Stimulated activated CD4-positive, alpha-beta T cell treated with anti-CD3 and anti-CD28 coated beads, Interleukin-4, amount 100 ng/mL, for 48 hours (primary cell): ENCODE results near the gene UQCR11.

Experiments used
- DNase-seq, 2 donors: peaks; one replicate each; pipeline ENCODE4 v3.0.0-alpha.2; 2020; ENCODE audit warnings: low read depth in 2 of 2

The UQCR11 gene

DNA sequence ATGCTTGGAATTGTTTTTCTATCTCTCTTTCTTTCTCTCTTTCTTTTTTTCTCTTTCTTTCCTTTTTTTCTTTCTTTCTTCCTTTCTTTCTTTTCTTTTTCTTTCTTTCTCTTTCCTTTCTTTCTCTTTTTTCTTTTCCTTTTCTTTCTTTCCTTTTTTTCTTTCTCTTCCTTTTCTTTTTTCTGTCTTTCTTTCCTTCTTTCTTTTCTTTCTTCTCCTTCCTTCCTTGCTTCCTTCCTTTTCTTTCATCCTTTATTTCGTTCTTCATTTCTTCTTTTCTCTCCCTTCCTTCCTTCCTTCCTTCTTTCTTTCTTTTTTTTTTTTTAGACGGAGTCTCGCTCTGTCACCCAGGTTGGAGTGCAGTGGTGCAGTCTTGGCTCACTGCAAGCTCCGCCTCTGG, 35.3 kb downstream of the UQCR11 start:
- DNase-seq = no peak

DNA sequence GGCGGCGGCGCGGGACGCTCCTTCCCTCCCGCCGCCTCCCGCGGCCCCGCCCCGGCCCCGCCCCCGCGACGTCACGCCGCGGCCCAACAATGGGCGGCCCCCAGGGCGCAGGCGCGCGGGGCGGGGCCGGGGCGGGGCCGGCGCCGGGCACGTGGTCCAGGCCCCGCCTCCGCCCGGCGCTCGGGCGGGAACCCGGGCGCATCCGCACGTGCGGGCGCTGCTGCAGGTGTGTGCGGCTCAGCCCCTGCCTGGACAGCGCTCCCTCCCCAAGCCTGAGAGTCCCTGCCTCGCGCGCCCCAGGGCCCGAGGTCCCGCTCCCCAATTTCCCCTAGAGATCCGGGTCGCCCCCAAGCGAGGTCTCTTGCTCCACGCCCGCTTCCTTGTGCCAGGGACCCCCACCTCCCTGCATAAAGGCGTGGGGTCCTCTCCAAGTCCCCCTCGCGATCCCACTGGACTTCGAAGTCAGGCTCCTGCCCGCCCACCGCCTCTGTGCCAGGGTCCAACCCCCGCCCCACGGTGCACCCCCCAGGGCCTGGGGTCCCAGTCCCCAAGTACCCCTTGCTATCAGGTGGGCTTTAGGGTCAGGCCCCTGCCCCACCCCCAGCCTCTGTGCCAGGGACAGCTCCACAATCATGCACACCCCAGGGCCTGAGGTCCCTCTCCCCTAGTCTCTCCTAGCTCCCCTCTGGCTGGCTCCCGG, 36.8 kb downstream of the UQCR11 start, which contains the start of gene MEX3D:
TSS of gene MEX3D (minus strand) at position 6 of the 700 bp plus-strand sequence. CDS start 267 bp downstream, outside the sequence.
- peak; percentile 72 to 77 for DNase-seq

DNA sequence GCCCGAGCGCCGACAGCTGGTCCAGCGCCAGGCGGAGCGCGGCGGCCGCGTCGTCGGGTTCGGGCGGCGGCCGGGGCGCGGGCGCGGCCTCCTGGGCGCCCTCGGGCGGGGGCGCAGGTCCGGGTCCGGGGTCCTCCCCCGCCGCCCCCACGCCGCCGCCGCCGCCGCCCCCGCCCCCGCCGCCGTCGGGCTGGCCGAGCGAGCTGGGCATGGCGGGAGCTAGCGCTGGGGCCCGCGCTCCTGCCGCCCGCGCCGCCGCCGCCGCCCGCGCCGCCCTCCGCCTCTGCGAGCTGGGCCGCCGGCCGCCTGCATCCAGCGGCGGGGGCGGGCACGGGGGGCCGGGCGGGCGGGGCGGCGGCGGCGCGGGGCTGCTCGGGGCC, 37.4 kb downstream of the UQCR11 start:
- no peak for DNase-seq

DNA sequence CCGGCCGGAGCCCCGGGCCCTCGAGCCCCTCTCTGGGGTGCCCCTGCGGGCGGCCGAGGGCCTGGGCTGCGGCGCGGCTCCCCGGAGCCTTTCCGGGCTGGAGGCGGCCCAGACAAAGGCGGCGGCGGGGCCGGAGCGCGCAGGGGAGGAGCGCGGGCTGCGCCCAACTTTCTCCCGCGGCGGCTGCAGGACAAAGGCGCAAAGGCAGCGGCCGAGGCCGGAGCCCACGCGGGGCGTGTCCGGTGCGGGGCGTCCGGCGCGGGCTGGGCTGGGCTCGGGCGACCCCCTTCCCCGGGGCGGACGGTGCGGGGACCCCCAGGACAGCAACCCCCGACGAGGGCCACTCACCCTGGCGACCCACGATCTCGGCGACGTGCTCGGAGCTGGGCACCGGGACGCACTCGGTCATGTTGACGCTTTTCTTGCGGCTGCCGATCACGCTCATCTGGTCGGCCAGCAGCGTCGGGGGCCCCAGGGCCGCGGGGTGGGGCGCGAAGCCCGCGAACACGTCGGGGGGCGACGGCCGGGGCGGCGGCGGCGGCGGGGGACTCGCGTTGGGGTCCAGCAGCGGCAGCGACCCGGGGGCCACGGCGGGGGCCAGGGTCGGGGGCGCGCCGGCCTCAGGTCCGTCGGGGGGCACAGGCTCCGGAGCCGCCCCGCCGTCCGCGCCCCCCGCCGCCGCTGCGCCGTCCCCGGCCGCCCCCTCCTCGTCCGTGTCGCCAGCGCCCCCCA, 38.0 kb downstream of the UQCR11 start:
- DNase-seq = no peak

DNA sequence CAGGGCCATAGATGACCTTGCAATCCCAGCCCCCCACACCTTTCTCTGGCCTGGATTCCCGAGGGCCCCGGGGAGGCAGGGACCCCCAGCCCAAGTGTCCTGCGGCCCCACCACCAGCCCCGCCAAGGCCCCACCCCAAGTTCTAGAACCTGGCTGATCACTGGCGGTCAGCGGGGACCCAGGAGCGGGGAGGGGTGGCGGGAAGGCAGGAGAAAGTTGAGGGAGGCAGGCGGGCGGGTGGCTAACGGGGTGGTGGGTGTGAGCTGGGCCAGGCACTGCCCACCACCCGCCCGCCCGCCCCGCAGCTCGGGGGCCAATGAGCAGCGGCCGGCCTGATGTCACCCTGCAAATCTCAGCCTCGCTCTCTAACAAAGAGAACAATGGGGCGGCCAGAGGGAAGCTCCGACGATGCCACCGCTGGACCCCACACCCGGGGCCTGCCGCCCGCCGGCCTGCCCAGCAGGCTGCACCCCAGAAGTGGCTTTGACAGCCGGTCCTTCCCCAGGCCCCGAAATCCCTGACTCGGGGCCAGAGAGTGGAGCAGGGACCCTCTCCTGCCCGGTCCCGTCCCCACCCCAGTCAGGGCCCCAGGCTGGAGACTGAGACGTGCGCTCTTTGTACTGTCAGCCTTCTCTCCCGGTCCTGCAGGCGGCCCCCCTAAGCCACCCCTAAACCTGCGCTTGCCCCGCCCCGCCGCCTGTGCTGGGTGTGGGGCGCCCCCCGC, 38.7 kb downstream of the UQCR11 start:
- no peak for DNase-seq

DNA sequence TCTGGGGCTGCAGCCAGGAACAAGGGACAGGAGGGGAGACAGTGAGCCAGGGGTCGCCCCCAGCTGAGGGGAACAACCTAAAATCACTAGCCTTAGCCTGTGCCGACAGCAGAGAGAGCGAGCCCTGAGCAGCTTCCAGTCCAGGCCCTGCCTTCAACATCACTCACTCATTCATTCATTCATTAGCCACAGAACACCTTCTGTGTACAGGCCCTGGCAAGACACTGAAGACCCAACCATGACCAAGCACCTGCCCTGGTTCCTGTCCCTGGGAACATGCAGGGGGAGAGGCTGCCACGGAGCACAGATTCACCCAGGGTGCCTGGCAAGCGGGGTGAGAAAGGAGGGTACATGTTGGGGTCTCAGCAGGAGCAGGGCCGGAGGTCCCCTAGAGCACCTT, 42.0 kb downstream of the UQCR11 start:
- DNase-seq = no peak

DNA sequence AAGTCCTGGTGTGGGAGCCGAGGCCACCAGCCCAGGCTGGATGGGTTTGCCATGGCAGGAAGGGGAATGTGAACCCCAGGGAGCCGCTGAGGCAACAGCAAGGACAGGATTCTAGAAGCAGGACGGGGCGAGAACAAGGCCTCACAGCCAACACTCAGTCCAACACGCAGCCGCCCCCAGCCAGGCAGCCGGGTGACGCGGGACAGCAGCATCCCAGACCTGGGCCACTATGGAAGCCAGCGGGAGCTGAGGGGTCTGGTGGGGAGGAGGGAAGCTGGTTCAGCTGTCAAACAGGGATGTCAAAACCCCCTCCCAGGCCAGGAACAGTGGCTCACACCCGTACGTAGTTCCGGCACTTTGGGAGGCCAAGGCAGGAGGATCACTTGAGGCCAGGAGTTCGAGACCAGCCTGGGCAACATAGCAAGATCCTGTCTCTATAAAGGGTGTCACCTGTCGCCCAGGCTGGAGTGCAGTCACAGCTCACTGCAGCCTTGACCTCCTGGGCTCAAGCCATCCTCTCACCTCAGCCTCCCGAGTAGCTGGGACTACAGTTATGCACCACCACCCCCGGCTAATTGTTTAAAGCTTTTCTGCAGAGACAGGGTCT, 43.9 kb downstream of the UQCR11 start:
- DNase-seq = no peak

DNA sequence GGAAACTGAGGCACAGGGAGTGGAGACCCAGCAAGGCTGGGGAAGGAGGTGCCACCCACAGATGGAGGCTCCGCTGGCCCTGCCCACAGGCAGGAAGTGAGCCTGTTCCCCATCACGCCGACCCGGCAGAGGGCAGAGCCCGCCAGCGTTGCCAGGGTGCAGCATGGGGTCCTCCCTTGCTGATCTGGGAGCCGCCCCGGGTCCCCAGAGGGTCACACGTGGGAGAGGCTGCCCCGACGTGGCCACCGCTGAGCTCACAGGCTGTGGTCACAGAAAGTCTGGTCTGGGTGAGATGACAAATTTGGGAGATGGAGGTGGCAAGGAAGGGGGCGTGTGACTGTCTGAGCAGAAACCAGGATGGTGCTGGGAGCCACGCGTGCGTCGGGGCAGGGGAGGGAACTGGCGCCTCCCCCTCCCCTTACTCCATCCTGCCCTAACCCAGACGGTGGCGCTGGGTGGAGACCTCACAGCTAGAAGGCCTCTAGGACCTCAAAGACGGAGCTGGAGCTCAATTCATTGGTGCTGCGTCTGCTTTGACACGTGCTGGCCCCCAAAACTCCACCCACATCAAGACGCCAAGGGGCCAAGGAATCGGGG, 44.9 kb downstream of the UQCR11 start:
- DNase-seq = no peak

DNA sequence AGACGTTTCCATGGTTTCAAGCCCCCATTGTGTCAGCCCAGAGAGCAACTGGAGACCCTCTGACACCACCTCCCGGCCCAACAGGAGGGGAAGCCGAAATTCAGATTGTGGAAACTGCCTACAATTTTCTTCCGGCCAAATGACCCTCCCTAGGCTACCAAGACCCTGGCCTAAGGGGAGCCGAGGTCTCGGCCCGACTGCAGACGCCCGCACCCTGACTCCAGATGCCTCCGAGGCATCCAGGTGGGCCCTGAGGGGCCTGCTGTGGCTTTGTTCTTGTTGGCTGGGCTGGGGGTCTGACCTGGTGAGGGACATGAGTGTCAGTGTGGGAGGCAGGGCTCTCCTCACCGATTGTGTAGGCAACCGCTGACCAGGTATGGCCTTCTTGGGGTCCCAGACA, 46.7 kb downstream of the UQCR11 start:
- DNase-seq = no peak

DNA sequence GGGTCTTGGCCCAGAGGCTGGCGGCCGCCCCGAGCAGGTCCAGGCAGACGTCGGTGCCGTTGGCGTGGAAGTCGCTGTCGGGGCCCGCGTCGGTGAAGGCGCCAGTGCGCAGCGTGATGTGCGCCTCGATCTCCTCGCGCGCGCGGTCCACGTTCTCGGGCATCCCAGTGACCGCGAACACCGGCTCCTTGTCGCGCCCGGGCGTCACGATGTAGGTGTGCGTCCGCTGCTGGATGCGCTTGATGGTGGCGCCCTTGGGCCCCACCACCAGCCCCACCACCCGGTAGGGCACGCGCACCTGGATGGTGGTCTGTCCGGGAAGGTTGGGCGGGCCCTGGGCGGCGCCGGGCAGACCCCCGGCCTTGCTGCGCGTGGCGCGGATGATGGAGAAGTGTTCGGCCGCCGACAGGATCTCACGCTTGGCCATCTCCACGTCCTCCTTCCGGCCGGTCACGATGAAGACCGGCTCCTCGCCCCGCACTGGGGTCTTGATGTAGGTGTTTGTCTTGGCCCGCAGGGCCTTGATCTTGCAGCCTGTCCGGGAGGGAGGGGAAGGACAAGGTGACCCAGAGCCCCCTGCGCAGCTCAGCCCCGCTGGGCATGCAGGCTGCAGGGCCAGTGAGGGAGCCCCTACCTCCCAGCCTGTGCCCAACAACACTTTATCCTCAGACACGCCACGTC, 48.7 kb downstream of the UQCR11 start:
- no peak for DNase-seq

DNA sequence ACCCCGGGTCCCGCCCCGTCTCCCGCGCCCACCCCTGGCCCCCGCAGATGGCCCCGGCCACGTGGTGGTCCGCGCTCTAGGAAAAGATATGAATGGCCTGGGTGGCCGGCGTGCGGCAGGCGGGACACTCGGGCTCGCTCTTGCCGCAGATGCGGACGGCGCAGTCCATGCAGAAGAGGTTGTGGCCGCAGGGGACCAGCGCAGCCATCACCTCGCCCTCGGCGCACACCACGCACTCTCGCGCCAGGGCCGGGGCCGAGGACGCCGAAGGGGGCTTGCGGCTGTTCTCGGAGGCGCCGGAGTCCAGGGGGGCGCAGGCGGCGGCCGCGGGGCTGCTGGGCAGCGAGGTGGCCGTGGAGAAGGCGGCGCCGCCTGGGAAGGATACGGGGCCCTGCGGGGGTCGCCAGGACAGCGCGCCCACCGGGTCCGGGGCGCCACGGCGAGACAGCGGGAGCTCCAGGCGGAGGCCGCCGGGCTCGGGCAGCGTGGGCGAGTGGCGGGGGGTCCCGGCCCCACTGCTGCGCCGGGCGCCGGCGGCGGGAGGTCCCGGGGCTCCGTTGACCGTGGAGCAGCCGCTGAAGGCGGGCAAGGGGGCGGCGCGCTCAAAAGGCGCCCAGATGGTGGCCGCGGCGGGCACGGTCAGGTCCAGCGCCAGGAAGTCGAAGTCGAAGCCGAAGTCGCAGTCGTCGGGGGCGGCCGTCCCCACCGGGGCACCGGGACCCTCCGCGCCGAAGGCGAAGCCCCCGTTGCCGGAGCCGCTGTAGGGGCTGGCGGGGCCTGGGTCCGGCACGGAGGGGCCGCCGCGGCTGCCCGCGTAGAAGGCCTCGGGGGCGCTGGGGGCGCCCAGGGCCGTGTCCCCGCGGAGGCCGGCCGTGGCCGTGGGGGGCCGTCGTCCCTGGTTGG, 49.5 kb downstream of the UQCR11 start:
- no peak for DNase-seq

DNA sequence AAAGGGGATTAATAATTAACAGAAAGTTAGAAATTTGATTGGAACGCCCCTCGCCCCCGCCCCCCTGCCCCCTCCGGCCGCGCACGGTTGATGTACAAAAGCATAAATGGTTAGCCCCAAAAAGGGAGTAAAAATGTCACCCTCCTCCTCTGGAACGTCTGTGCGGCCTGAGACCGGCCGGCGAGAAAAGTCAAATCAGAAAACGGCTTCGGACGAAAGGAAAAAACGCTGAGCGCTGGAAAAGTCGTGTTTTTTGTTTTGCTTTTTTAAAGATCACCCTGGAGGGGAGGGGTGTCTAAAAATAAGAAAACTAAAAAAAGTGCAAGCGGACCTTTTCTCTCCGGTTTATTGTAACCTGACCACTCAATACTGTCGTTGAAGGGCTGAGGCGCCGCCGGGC, 50.3 kb downstream of the UQCR11 start:
- DNase-seq = no peak

DNA sequence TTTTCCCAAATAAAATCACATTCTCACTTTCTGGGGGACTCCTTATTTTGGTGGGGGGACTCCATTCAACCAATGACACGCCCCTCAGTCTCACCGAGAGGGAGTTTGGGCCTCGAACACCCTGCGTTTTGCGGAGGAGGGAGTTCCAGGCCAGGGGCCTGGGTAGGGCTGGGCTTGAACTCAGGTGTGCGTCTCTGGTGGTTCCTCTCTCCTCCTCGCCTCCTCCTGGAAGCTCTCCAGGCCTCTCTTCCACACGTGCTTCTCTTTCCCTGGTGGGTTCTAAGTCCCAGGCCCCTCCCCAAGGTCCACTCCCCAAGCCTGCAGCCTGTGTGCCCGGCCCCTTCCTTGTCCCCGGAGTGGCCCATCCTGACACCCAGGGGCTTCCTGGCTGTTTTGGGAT, 51.8 kb downstream of the UQCR11 start:
- no peak for DNase-seq

DNA sequence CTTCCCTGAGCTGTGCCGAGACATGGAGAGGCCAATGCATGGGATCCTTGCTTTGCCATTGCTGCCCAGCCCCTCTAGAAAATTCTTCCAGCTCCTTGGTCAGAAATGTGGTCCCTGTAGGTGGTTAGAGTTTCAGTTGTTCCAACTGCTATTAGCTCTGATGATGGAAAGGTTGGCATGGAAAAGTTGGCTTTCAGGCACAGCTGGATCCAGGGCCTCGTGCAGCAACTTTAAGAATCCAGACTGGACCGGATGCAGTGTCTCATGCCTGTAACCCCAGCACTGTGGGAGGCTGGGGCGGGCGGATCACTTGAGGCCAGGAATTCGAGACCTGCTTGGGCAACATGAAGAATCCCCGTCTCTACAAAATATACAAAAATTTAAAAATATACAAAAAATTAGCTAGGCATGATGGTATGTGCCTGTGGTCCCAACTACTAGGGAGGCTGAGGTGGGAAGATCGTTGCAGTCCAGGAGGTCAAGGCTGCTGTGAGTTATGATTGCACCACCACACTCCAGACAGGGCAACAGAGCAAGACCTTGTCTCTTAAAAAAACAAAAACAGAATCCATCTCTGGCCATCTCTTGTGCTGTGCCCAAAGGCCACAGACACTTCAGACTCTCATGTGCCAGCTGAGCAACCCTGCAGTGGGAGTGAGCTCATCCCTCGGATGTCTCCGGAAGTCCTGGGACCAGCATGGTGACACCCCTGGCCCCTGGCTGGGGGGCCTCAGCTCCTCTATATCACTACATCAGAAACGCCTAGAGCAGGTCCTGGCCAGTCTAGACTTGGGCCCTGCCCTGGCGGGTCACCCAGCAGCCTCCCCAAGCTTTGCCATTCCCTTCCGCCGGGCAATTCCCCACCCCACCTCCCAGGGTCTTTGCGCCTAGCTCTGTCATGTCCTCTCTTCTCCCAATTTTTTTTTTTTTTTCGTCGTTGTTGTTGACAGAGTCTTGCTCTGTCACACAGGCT, 53.9 kb downstream of the UQCR11 start:
- DNase-seq = no peak

DNA sequence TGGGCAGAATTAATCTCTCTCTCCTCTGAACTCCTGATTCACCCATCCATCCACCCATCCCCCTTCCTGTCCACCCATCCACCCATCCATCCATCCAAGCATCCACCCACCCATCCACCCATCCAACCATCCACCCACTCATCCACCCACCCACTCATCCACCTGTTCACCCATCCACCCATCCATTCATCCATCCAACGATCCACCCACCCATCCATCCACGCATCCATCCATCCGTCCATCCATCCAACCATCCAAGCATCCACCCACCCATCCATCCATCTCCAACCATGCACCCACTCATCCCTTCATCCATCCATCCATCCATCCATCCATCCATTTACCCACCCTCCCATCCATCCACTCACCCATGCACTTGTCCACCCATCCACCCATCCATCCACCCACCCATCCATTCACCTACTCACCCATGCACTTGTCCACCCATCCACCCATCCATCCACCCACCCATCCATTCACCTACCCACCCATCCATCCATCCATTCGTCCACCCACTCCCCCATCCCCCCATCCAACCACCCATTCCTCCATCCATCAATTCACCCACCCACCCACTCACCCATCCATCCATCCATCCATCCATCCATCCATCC, 55.8 kb downstream of the UQCR11 start:
- DNase-seq = no peak
